Measurements from ENCODE around the gene ANKH.

The ANKH gene

GRCh38 chr5:14870337-14871213 is 1.0 kb downstream of the ANKH start:
- Histone ChIP-seq H2AK5ac (ENCODE audit: low read length) (no peak overlapping the region), H3K36me3 (ENCODE audit: control insufficient read depth, insufficient read depth, low read length) (no peaks in the 10 kb centered on the region), H3K4me3 (ENCODE audit: low read length) (no peak overlapping the region), H3K9ac (ENCODE audit: low read length) (no peak overlapping the region), H3K27me3 (ENCODE audit: insufficient read depth, low read length, poor library complexity) (peaks cover 7% of the 10 kb centered on the region), H2BK120ac (ENCODE audit: low read depth, low read length) (no peak overlapping the region), H3K18ac (ENCODE audit: low read length) (peak overlapping the region; percentile 85), H3K4me2 (ENCODE audit: low read length) (peak overlapping the region; percentile 30), H3K23ac (ENCODE audit: low read length) (no peak overlapping the region), H2BK15ac (replicated peaks; ENCODE audit: low read depth) (no peak overlapping the region), H3K79me1 (ENCODE audit: low read length) (no peaks in the 10 kb centered on the region), H3K27ac (ENCODE audit: low read depth, low read length) (no peak overlapping the region), H3K79me2 (ENCODE audit: control insufficient read depth, insufficient read depth, low read length) (no peaks in the 10 kb centered on the region), H4K8ac (ENCODE audit: low read depth, low read length) (no peak overlapping the region), H3K56ac (ENCODE audit: low read length) (peak overlapping the region; percentile 76), H3K4me1 (ENCODE audit: control insufficient read depth, low read depth, low read length) (no peaks in the 10 kb centered on the region), H2BK5ac (ENCODE audit: low read length) (no peak overlapping the region), H3K4ac (ENCODE audit: low read depth, low read length) (no peak overlapping the region), H4K5ac (ENCODE audit: low read length) (no peak overlapping the region)
- no CpG with 5 or more reads among the region's 21 CpGs for WGBS (ENCODE audit: extremely low coverage, insufficient coverage, low lambda C conversion rate)
- DNase-seq: no peak

- Histone ChIP-seq H2BK120ac (ENCODE audit: low read depth, low read length) (no peak overlapping the region), H2BK15ac (replicated peaks; ENCODE audit: low read depth) (peak overlapping the region; percentile 45), H3K9ac (ENCODE audit: low read length) (no peak overlapping the region), H3K4ac (ENCODE audit: low read depth, low read length) (no peak overlapping the region), H3K36me3 (ENCODE audit: control insufficient read depth, insufficient read depth, low read length) (no peaks in the 10 kb centered on the region), H3K23ac (ENCODE audit: low read length) (no peak overlapping the region), H4K5ac (ENCODE audit: low read length) (no peak overlapping the region), H3K27ac (ENCODE audit: low read depth, low read length) (no peak overlapping the region), H3K4me1 (ENCODE audit: control insufficient read depth, low read depth, low read length) (no peaks in the 10 kb centered on the region), H3K79me1 (ENCODE audit: low read length) (no peaks in the 10 kb centered on the region), H3K4me3 (ENCODE audit: low read length) (no peak overlapping the region), H3K18ac (ENCODE audit: low read length) (no peak overlapping the region), H2BK5ac (ENCODE audit: low read length) (no peak overlapping the region), H3K56ac (ENCODE audit: low read length) (no peak overlapping the region), H2AK5ac (ENCODE audit: low read length) (no peak overlapping the region), H3K4me2 (ENCODE audit: low read length) (no peak overlapping the region), H3K27me3 (ENCODE audit: insufficient read depth, low read length, poor library complexity) (peaks cover 7% of the 10 kb centered on the region), H3K79me2 (ENCODE audit: control insufficient read depth, insufficient read depth, low read length) (no peaks in the 10 kb centered on the region), H4K8ac (ENCODE audit: low read depth, low read length) (no peak overlapping the region)
- no peak for DNase-seq
- no CpG with 5 or more reads among the region's 9 CpGs for WGBS (ENCODE audit: extremely low coverage, insufficient coverage, low lambda C conversion rate)
Measured at GRCh38 chr5:14869668-14870164, 1.9 kb downstream of the ANKH start.

DNA sequence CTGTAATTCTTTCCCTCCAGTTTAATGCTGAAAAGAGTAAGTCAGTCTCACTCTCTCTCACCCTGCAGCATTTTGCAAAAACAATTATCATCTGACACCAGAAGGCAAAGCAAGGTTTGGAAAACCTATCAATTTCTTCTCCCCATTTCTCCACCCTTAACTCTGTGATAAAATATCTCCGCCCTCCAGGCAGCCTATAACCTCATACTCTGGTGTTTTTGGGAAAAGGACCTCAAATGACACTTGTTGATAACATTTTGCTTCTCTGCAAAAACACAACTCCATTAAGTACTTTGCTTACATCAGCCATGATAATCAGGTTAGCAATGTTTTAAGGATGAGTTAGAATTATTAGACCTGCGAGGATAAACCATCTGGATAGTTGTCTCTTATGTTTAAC is 2.3 kb downstream of the ANKH start:
- Histone ChIP-seq H3K79me2 (ENCODE audit: control insufficient read depth, insufficient read depth, low read length) (no peaks in the 10 kb centered on the region), H3K36me3 (ENCODE audit: control insufficient read depth, insufficient read depth, low read length) (no peaks in the 10 kb centered on the region), H3K4me2 (ENCODE audit: low read length) (no peak overlapping the region), H3K4me3 (ENCODE audit: low read length) (no peak overlapping the region), H3K9ac (ENCODE audit: low read length) (no peak overlapping the region), H2BK5ac (ENCODE audit: low read length) (no peak overlapping the region), H4K8ac (ENCODE audit: low read depth, low read length) (no peak overlapping the region), H3K79me1 (ENCODE audit: low read length) (no peaks in the 10 kb centered on the region), H3K4me1 (ENCODE audit: control insufficient read depth, low read depth, low read length) (no peaks in the 10 kb centered on the region), H3K56ac (ENCODE audit: low read length) (no peak overlapping the region), H2AK5ac (ENCODE audit: low read length) (no peak overlapping the region), H4K5ac (ENCODE audit: low read length) (no peak overlapping the region), H2BK120ac (ENCODE audit: low read depth, low read length) (no peak overlapping the region), H2BK15ac (replicated peaks; ENCODE audit: low read depth) (no peak overlapping the region), H3K4ac (ENCODE audit: low read depth, low read length) (no peak overlapping the region), H3K27me3 (ENCODE audit: insufficient read depth, low read length, poor library complexity) (peaks cover 7% of the 10 kb centered on the region), H3K23ac (ENCODE audit: low read length) (no peak overlapping the region), H3K18ac (ENCODE audit: low read length) (no peak overlapping the region), H3K27ac (ENCODE audit: low read depth, low read length) (no peak overlapping the region)
- no peak for DNase-seq
- no CpG with 5 or more reads among the region's 2 CpGs for WGBS (ENCODE audit: extremely low coverage, insufficient coverage, low lambda C conversion rate)

- Histone ChIP-seq H3K4ac (ENCODE audit: low read depth, low read length) (no peak overlapping the region), H4K8ac (ENCODE audit: low read depth, low read length) (no peak overlapping the region), H3K23ac (ENCODE audit: low read length) (no peak overlapping the region), H3K36me3 (ENCODE audit: control insufficient read depth, insufficient read depth, low read length) (no peaks in the 10 kb centered on the region), H3K79me2 (ENCODE audit: control insufficient read depth, insufficient read depth, low read length) (no peaks in the 10 kb centered on the region), H2BK5ac (ENCODE audit: low read length) (no peak overlapping the region), H3K4me2 (ENCODE audit: low read length) (no peak overlapping the region), H3K27ac (ENCODE audit: low read depth, low read length) (no peak overlapping the region), H3K18ac (ENCODE audit: low read length) (no peak overlapping the region), H2AK5ac (ENCODE audit: low read length) (no peak overlapping the region), H2BK120ac (ENCODE audit: low read depth, low read length) (no peak overlapping the region), H2BK15ac (replicated peaks; ENCODE audit: low read depth) (no peak overlapping the region), H3K9ac (ENCODE audit: low read length) (no peak overlapping the region), H3K4me3 (ENCODE audit: low read length) (no peak overlapping the region), H3K79me1 (ENCODE audit: low read length) (no peaks in the 10 kb centered on the region), H3K27me3 (ENCODE audit: insufficient read depth, low read length, poor library complexity) (peaks cover 7% of the 10 kb centered on the region), H4K5ac (ENCODE audit: low read length) (no peak overlapping the region), H3K56ac (ENCODE audit: low read length) (no peak overlapping the region), H3K4me1 (ENCODE audit: control insufficient read depth, low read depth, low read length) (no peaks in the 10 kb centered on the region)
- DNase-seq: no peak
- WGBS (ENCODE audit: extremely low coverage, insufficient coverage, low lambda C conversion rate): no CpG with 5 or more reads among the region's 7 CpGs
Measured at GRCh38 chr5:14868771-14869170, 2.8 kb downstream of the ANKH start.

DNA sequence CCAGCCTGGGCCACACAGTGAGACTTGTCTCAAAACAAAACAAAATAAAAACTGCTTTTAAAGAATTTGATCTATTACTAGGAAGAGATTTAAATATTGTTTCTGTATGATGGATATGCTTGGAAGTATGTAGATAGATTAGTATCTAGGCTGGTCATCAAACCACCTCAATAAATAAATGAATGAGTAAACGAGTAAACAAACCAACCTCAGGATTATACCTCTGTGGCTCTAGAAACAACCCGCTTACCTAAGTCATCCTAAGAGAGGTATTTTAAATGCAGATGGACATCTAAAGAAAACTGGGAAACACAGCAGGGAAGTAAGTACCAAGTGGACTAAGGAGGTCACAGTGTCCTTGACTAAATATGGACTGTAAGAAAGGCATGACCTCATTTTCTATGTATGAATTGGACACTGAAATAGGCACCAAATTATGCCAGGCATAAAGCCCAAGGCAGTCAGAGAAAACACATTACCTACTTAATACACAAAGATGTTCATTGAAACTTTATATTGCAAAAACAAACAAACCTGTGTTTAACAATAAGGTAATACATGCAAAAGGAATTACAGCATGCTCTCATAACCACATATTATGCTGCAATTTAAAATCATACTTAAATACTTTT is 7.3 kb downstream of the ANKH start:
- H3K56ac ChIP-seq (ENCODE audit: low read length): no peak overlapping the region
- no peak overlapping the region for H2AK5ac ChIP-seq (ENCODE audit: low read length)
- H2BK15ac ChIP-seq (replicated peaks; ENCODE audit: low read depth): no peak overlapping the region
- no peak overlapping the region for H3K23ac ChIP-seq (ENCODE audit: low read length)
- no peak overlapping the region for H3K27ac ChIP-seq (ENCODE audit: low read depth, low read length)
- H3K79me1 ChIP-seq (ENCODE audit: low read length): no peaks in the 10 kb centered on the region
- no peaks in the 10 kb centered on the region for H3K36me3 ChIP-seq (ENCODE audit: control insufficient read depth, insufficient read depth, low read length)
- H3K4me3 ChIP-seq (ENCODE audit: low read length): no peak overlapping the region
- H3K4me2 ChIP-seq (ENCODE audit: low read length): no peak overlapping the region
- H3K18ac ChIP-seq (ENCODE audit: low read length): no peak overlapping the region
- no peak for DNase-seq
- H4K5ac ChIP-seq (ENCODE audit: low read length): no peak overlapping the region
- no peaks in the 10 kb centered on the region for H3K27me3 ChIP-seq (ENCODE audit: insufficient read depth, low read length, poor library complexity)
- H3K79me2 ChIP-seq (ENCODE audit: control insufficient read depth, insufficient read depth, low read length): no peaks in the 10 kb centered on the region
- no peak overlapping the region for H2BK5ac ChIP-seq (ENCODE audit: low read length)
- no peak overlapping the region for H3K9ac ChIP-seq (ENCODE audit: low read length)
- no peak overlapping the region for H2BK120ac ChIP-seq (ENCODE audit: low read depth, low read length)
- H4K8ac ChIP-seq (ENCODE audit: low read depth, low read length): no peak overlapping the region
- no peaks in the 10 kb centered on the region for H3K4me1 ChIP-seq (ENCODE audit: control insufficient read depth, low read depth, low read length)
- no peak overlapping the region for H3K4ac ChIP-seq (ENCODE audit: low read depth, low read length)
- no CpG with 5 or more reads among the region's 2 CpGs for WGBS (ENCODE audit: extremely low coverage, insufficient coverage, low lambda C conversion rate)
